ENCODE measurements around the gene PCLO.
A peak's percentile ranks its signal among the peaks of the same experiment; 100 is the strongest.
"Not testable (repeated sequence)": the region's sequence is repeated elsewhere in the genome, so short reads cannot be mapped to it uniquely, and the experiment has no call there.

The PCLO gene

DNA sequence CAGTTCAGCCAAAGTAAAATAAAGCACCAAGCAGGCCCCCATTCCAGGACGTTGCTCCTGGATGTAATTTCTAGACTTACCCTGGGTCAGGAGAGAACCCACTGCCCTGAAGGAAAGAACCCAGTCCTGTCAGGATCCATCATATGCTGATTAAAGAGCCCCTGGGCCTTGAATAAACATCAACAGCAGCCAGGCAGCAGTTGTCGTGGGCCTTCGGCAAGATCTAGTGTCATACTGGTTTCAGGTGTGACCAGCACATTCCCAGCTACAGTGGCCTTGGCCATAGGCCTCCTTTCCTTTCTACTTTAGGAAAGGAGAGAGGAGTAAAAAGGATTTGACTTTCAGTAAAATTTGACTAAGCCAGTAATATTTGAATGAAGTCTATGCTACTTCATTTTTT is 430.0 kb downstream of the PCLO start:
- DNase-seq (ENCODE audit: low read depth) = no peak

DNA sequence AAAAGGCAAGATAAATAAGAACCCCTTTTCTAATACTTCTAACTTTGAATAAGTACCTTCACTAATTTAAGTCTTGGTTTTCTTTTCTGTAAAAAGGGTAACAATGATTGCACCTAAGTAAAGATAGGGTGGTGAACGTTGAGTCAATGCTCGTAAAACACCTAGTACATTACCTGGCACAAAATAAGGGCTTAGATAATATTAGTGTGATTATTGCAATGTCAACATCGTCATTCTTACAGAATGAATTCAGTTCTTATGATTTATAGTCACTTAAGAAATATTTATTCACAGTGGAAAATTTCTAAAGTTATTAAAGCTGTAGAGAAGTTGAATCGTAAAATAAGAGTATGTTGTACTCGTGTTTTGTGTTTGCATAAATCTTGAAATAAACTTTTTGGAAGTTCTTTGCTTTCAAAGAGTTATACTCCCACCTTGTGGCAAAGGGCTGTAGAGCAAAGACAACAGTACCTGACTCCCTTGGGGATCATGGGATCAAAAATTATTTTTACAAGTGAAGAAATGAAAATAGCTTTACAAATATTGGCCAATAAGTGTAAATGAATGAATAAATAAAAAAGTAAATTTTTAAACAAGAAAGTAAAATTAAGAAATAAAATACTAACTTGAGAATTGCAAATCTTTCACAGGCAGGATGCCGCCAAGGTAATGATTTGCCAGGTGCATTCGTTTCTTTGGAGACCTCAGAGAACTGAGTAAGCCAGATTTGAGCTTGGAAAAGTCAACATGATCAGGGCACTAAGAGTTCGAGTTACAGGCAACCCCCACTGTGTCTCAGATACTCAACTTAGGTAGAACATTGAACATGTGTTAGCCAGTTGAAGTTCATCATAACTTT is 433.3 kb downstream of the PCLO start:
- peak; percentile 14 for DNase-seq (ENCODE audit: low read depth)

DNA sequence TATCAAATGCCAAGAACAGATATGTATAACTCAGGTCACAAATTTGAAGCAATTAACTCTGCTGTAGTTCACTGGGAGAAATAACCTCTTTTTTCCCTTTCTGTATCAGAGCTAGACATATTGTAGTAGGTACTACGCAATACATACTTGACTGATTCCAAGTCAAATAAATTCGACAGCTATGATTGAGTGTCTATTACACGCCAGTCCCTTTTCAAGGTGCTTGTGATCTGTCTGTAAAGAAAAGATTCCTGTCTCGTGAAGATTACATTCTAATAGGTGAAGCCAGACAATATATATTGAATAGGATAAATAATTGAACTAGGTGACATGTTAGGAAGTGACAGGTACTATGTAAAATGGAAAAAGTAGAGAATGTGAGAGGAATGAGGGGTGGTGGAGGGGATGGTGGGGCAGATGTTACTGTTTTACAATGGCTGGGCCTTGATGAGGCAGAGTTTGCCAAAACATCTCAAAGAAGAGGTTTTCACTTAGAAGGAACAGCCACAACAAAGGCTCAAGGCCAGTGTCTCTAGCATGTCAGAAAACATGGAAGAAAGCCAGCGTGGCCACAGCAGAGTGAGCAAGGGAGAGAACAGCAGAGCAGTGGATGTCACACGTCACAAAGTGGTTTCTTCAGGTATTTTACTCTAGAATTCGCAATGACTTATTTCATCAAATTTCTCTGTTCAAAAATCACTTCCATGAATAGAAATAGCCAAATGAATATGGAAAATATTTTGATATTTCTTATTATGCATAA is 436.5 kb downstream of the PCLO start:
- no peak for DNase-seq (ENCODE audit: low read depth)

DNA sequence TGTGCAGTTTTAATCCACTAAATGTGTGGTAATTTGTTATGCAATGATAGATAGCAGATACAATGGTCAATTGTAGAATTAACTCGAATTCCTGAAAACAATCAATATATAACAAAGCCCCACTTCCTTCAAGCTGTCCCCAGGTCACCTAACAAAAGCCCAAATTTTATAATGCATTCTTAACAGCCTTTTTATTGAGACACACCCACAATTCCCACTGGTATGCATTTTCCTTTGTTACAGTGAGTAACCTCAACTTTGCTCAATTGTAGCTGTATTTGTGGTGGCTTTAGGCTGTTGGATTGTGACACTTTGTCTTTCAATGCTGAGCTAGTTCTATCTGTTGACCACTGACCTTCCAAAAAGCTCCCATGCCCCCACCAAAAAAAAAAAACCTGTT is 439.3 kb downstream of the PCLO start:
- no peak for DNase-seq (ENCODE audit: low read depth)

DNA sequence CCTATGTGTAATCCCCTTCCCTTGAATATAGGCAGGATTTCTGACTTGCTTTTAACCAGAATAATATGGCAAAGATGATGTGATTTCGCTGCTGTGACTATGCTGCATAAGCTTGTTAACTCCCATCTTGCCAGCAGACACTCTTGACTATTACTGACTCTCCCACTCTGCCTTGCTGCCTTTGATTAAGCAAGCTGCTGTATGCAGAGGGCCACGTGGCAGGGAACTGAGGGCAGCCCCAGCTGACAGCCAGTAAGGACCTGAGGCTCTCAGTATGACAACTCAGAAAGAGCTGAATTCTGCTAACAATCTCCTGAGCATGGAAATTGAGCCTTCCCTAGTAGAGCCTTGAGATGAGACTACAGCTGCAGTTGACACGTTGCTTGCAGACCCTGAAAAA is 439.7 kb downstream of the PCLO start:
- no peak for DNase-seq (ENCODE audit: low read depth)

DNA sequence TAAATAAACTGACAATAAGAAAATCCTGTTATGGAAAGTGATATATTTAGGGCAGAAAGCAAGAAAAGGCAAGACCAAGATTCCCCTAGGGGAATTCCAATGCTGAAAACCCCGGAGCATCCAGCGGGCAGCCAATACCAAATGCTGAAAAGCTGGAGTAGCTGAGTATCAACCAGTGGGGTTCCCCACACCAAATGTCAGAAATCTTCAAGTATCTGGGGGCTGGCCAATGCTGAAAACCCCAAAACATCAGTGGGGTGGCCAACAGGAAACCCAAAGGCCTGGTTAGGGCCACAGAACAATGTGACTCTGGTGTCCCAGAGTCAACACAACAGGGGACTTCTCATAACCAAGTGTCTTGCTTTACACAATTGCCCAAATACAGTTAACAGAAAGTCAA is 447.3 kb downstream of the PCLO start:
- DNase-seq (ENCODE audit: low read depth) = no peak

DNA sequence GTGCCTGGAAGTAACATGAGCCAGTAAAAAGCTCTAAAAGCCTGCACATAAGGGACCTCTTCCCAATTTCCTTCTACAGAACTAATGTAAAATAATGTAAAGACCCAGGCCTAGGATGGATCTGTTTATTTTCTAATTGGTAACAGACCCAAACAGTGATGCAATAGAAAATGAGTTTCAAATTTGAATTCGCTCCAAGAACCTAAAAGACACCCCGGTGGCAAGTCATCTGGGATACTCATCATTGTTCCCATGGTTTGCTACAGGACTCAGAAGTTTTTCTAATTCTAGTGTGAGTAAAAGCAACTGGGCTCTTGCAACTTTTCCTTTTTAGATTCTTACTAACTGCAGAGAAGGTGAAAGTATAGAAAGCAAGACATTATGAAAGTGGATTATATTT is 447.8 kb downstream of the PCLO start:
- DNase-seq (ENCODE audit: low read depth) = peak; percentile 42

DNA sequence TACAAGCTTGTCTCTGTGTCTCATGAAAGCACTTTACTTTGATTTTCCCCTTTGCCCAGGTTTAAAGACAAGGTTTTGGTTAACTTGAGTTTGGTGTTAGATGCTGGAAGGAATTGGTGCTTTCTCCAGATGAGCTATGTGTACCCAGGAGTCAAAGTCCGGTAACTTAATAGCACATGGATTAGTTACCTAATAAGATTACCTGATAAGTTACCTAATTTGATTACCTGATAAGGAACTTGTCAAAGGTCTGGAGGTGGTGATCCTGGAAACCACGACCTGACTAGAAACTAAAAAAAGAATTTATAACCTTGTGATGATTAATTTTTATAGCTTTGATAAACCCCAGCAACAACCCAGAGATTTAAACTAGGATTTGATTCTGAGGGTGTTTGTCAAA is 449.2 kb downstream of the PCLO start:
- DNase-seq (ENCODE audit: low read depth) = no peak

DNA sequence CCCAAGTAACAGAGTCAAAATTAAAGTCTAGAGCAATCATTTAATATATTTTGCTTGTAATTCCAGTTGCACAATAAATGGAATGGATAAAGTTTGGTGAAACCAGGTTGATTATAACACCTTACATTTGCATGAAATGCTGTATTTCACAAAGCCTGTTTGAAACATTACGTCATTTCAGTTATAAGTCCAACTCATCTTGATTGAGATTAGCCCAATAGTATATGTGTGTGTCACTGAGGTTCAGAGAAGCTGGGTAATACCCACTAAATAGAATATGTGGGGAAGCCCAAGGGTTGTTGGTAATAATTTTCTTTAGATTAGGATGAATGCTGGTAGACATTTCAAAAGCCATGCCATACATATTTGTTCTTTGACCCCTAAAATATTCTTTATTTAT is 456.3 kb downstream of the PCLO start:
- DNase-seq (ENCODE audit: low read depth) = not testable (repeated sequence)

DNA sequence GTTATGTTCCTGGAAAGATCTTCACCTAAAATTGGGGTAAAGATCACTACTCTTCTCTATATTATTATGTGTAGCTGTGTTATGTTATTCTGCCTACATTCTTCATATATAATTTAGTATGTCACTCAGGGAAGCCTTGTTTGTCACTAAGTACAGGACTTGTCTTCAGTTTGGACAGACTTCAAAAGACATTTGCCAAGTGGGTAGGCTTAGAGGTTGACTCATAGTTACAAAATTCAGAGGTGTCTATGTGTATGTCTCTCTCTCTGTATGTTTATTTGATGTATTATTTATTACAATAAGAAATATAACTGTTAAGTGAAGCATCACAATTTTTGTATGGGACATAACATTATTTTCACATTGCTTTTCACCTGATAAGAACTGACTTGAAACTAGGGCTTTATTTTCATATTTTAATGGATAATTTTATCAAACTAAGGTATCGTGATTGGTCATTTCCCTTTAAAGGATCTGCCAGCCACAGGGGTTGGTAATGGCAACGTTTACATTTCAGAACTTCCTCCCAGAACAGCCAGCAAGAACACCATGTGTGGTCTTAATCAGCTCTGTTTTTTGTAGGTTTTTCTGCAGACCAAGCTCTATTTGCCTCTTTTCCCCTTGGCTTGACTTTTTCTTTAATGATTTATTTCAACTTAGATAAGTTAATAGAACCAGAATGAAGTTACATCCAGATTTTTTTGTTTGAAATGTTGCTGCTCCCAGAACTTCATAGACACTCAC is 457.0 kb downstream of the PCLO start:
- DNase-seq (ENCODE audit: low read depth) = no peak

DNA sequence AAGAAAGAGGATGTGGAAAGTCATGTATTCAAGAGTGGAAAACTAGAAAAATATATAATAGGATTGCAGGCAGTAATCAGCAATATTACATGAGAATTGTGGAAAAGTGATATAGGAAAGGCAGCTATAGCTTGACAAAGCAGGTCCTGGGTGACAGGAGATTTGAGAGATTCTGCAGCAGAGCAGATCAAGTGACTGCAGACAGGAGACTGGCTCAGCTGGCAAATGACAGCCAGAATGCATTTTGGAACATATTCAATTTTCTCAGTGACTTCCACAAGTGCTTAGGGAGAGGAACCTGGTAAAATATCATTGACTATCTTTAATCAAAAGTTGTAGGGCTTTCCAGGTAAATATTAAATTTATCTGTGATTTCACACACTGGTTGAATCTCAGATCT is 458.6 kb downstream of the PCLO start:
- no peak for DNase-seq (ENCODE audit: low read depth)
